PC-9 (cell line): ENCODE data around the gene STK32B.

ENCODE experiments used
- EZH2 ChIP-seq: fragments of 200-600 bp; sonication (generic); IDR thresholded peaks from 2 replicates; pipeline ENCODE4 v1.8.0; 2017; ENCODE audit warnings: antibody characterized with exemption, low read depth
- TF ChIP-seq, protein P1 (sequence below): fragments of 200-600 bp; sonication (generic); conservative IDR thresholded peaks from 2 replicates; pipeline ENCODE4 v1.6.1; 2017; ENCODE audit warnings: mixed run types, antibody characterized with exemption, mild to moderate bottlenecking, moderate library complexity

DNA sequence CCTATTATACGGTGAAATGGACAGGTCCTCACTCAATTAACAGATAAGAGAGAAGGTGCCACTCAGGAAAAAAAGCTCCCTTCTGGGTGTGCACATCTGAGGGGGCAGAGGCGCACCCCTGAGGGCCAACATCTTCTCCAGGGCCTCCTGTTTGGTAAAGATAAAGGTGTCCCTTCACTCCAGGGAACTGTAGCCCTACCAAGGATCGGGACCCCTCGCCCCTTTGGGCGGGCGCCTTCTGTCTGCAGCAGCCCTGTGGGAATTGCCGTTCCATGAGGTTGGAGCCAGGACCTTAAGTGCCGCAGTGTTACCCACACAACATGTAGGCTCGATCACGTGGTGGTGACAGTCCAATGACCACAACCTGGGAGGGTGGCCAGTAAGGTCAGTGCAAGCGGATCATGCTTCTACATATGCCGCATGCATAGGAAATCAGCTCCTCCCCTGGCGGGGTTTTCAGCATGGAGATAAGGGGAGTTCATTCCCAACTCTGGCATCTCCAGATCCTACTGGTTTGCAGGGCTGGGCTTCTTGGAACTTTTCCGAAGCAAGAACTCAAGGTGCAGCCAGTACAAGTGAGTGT lies 403.8 kb downstream of the STK32B start:
- TF ChIP-seq, protein P1, sequence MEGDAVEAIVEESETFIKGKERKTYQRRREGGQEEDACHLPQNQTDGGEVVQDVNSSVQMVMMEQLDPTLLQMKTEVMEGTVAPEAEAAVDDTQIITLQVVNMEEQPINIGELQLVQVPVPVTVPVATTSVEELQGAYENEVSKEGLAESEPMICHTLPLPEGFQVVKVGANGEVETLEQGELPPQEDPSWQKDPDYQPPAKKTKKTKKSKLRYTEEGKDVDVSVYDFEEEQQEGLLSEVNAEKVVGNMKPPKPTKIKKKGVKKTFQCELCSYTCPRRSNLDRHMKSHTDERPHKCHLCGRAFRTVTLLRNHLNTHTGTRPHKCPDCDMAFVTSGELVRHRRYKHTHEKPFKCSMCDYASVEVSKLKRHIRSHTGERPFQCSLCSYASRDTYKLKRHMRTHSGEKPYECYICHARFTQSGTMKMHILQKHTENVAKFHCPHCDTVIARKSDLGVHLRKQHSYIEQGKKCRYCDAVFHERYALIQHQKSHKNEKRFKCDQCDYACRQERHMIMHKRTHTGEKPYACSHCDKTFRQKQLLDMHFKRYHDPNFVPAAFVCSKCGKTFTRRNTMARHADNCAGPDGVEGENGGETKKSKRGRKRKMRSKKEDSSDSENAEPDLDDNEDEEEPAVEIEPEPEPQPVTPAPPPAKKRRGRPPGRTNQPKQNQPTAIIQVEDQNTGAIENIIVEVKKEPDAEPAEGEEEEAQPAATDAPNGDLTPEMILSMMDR, result no peak
- TF ChIP-seq EZH2, result no peak
